Thymus (tissue), 11 donors: ENCODE data around the gene HMGXB3. TPM values are rescaled to one million over a fixed set of nuclear protein-coding genes. Genes with fewer than 3 reads are reported as not detected.

Experiments used
- DNase-seq, 9 donors: peaks; one replicate each; pipeline ENCODE4 v3.0.0-alpha.2; 2013; ENCODE audit warnings: low spot score in 9 of 9, low read depth in 6 of 9, missing footprints in 1 of 9
- H3K27ac ChIP-seq, 2 donors: one replicate each; pipeline ENCODE4 v1.5.1; 2013; ENCODE audit warnings: control low read depth in 1 of 2, low read depth in 1 of 2, low read length in 1 of 2, mild to moderate bottlenecking in 1 of 2, moderate library complexity in 1 of 2
- H3K27me3 ChIP-seq, 2 donors: one replicate each; pipeline ENCODE4 v1.5.1; 2013; ENCODE audit warnings: low read length in 1 of 2; ENCODE audit not compliant: control insufficient read depth in 2 of 2, insufficient read depth in 1 of 2
- H3K36me3 ChIP-seq, 2 donors: one replicate each; pipeline ENCODE4 v1.5.1; 2013; ENCODE audit warnings: low read length in 1 of 2, mild to moderate bottlenecking in 1 of 2, moderate library complexity in 1 of 2; ENCODE audit not compliant: control insufficient read depth in 2 of 2, insufficient read depth in 2 of 2
- H3K4me1 ChIP-seq, 2 donors: one replicate each; pipeline ENCODE4 v1.5.1; 2013; ENCODE audit warnings: low read length in 2 of 2; ENCODE audit not compliant: control insufficient read depth in 2 of 2, insufficient read depth in 2 of 2
- H3K4me3 ChIP-seq, 2 donors: one replicate each; pipeline ENCODE4 v1.5.1; 2013; ENCODE audit warnings: low read length in 2 of 2, control low read depth in 1 of 2, mild to moderate bottlenecking in 1 of 2
- H3K9me3 ChIP-seq, 2 donors: one replicate each; pipeline ENCODE4 v1.5.1; 2013; ENCODE audit warnings: low read length in 1 of 2, mild to moderate bottlenecking in 1 of 2; ENCODE audit not compliant: control insufficient read depth in 2 of 2, insufficient read depth in 1 of 2
- WGBS: extraction: QIAGEN DNeasy Blood & Tissue Kit; methylation state at CpG from one replicate; pipeline ENCODE4 v1.1.7; 2013; 5-methylcytosine and 5-hydroxymethylcytosine counted together
- polyA plus RNA-seq: library from polyadenylated mRNA; stranded (reverse); fragments of 200-250 nt; gene quantifications from one replicate; pipeline ENCODE4 v1.2.3, GENCODE V29; 2013
- total RNA-seq: library from RNA; stranded (reverse); fragments of 120-200 nt; gene quantifications from one replicate; pipeline ENCODE4 v1.2.4, GENCODE V29; 2013
- donor health status: healthy.

Gene HMGXB3
- total and polyA plus RNA-seq, 2 donors, result 14.0 to 27.0 TPM

- DNase-seq, result no peak
- H3K4me1 ChIP-seq, result no peaks in the 10 kb centered on the region
- no peak overlapping the region for H3K27ac ChIP-seq
- WGBS, result 100% methylated on average over 1 of the region's 1 CpG
- H3K36me3 ChIP-seq, result peaks cover 4 to 20% of the 10 kb centered on the region in 2 donors
- no peak overlapping the region for H3K4me3 ChIP-seq
- H3K27me3 ChIP-seq, result no peaks in the 10 kb centered on the region
- no peaks in the 10 kb centered on the region for H3K9me3 ChIP-seq
These were observed 20.6 kb upstream of the HMGXB3 start for GRCh38 chr5:149979896-149980295.

- Histone ChIP-seq H3K9me3 (no peaks in the 10 kb centered on the region), H3K27me3 (no peaks in the 10 kb centered on the region), H3K4me1 (no peaks in the 10 kb centered on the region), H3K27ac (no peak overlapping the region), H3K4me3 (no peak overlapping the region), H3K36me3 (peaks cover 4 to 20% of the 10 kb centered on the region in 2 donors)
- 95% methylated on average over 3 of the region's 3 CpGs for WGBS
- DNase-seq, result no peak
These were observed 19.3 kb upstream of the HMGXB3 start for GRCh38 chr5:149981206-149981605.

DNA sequence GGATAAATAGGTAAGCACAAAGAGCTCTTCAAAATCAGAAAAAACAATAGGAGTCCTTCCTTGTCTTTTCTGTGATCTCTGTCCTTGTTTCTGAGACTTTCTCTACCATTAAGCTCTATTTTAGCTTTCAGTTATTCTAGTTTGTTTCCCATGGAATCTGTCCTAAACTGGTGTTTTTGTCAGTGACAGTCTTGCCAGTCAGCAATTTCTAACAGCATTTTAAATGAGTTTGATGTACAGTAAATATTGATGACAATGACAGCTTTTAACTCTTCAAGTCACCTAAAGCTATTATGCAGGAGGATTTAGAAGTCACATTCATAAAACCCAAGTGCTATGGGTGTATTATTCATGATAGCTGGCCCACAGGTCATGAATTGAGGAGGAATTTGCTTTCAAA is 18.0 kb upstream of the HMGXB3 start:
- peaks cover 4 to 20% of the 10 kb centered on the region in 2 donors for H3K36me3 ChIP-seq
- DNase-seq, result no peak
- H3K4me3 ChIP-seq, result no peak overlapping the region
- H3K9me3 ChIP-seq, result no peaks in the 10 kb centered on the region
- no peak overlapping the region for H3K27ac ChIP-seq
- no peaks in the 10 kb centered on the region for H3K4me1 ChIP-seq
- no peaks in the 10 kb centered on the region for H3K27me3 ChIP-seq

- Histone ChIP-seq H3K9me3 (no peaks in the 10 kb centered on the region), H3K4me3 (no peak overlapping the region), H3K27ac (no peak overlapping the region), H3K36me3 (peaks cover 0 to 4% of the 10 kb centered on the region in 2 donors), H3K27me3 (no peaks in the 10 kb centered on the region), H3K4me1 (no peaks in the 10 kb centered on the region)
- 97% methylated on average over 5 of the region's 5 CpGs for WGBS
- DNase-seq, result no peak
These were observed 12.4 kb upstream of the HMGXB3 start for GRCh38 chr5:149988126-149988525.

- Histone ChIP-seq H3K36me3 (no peaks in the 10 kb centered on the region), H3K4me1 (no peaks in the 10 kb centered on the region), H3K4me3 (no peak overlapping the region), H3K27ac (no peak overlapping the region), H3K27me3 (no peaks in the 10 kb centered on the region), H3K9me3 (no peaks in the 10 kb centered on the region)
- peak in 8 of 9 donors; percentile 38 to 81 (median 64) for DNase-seq
- WGBS, result 74% methylated on average over 4 of the region's 4 CpGs
These were observed 9.8 kb upstream of the HMGXB3 start for GRCh38 chr5:149990518-149991376.

GRCh38 chr5:149993471-149993870 is 7.1 kb upstream of the HMGXB3 start:
- H3K36me3 ChIP-seq, result no peaks in the 10 kb centered on the region
- WGBS, result 97% methylated on average over 3 of the region's 3 CpGs
- no peak for DNase-seq

GRCh38 chr5:149995385-149996204 is 4.9 kb upstream of the HMGXB3 start:
- WGBS, result 97% methylated on average over 14 of the region's 14 CpGs
- no peak for DNase-seq

More at GRCh38 chr5:149993471-149993870, 7.1 kb upstream of the HMGXB3 start:
- Histone ChIP-seq H3K9me3 (no peaks in the 10 kb centered on the region), H3K27me3 (no peaks in the 10 kb centered on the region), H3K4me1 (no peaks in the 10 kb centered on the region), H3K27ac (no peak overlapping the region), H3K4me3 (no peak overlapping the region)

GRCh38 chr5:149996205-149996890 is 4.2 kb upstream of the HMGXB3 start:
- H3K9me3 ChIP-seq, result no peaks in the 10 kb centered on the region
- DNase-seq, result no peak
- H3K4me3 ChIP-seq, result no peak overlapping the region
- H3K36me3 ChIP-seq, result no peaks in the 10 kb centered on the region
- H3K27me3 ChIP-seq, result no peaks in the 10 kb centered on the region
- WGBS, result 98% methylated on average over 6 of the region's 6 CpGs
- H3K4me1 ChIP-seq, result peaks cover 7 to 8% of the 10 kb centered on the region in 2 donors
- no peak overlapping the region for H3K27ac ChIP-seq

More at GRCh38 chr5:149995385-149996204, 4.9 kb upstream of the HMGXB3 start:
- no peaks in the 10 kb centered on the region for H3K27me3 ChIP-seq
- H3K4me3 ChIP-seq, result no peak overlapping the region
- H3K4me1 ChIP-seq, result peaks cover 5 to 7% of the 10 kb centered on the region in 2 donors
- no peaks in the 10 kb centered on the region for H3K36me3 ChIP-seq
- no peak overlapping the region for H3K27ac ChIP-seq
- no peaks in the 10 kb centered on the region for H3K9me3 ChIP-seq
